HG03565 (cell line): ENCODE measurements around the gene SHISA7.
A peak's percentile ranks its signal among the peaks of the same experiment; 100 is the strongest.

Experiments
- ATAC-seq: cut with Tn5 transposase; IDR thresholded peaks from one replicate; pipeline ENCODE4 v1.9.1; 2021; ENCODE audit warnings: mild to moderate bottlenecking, moderate library complexity; ENCODE audit not compliant: unreplicated experiment

SHISA7 gene

DNA sequence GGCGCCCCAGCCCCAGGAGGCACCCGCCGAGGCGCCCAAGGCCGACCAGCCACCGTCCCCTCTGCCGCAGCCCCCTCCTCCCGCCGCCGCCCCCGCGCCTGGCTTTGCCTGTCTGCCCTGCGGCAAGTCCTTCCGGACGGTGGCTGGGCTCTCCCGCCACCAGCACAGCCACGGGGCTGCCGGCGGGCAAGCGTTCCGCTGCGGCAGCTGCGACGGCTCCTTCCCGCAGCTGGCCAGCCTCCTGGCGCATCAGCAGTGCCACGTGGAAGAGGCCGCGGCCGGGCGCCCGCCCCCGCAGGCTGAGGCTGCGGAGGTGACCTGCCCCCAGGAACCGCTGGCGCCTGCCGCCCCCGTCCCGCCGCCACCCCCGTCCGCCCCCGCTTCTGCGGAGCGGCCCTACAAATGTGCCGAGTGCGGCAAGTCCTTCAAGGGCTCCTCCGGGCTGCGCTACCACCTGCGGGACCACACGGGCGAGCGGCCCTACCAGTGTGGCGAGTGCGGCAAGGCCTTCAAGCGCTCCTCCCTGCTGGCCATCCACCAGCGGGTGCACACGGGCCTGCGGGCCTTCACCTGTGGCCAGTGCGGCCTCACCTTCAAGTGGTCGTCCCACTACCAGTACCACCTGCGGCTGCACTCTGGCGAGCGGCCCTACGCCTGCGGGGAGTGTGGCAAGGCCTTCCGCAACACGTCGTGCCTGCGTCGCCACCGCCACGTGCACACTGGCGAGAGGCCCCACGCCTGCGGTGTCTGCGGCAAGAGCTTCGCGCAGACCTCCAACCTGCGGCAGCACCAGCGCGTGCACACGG lies 39.3 kb upstream of the SHISA7 start:
- ATAC-seq = no peak

DNA sequence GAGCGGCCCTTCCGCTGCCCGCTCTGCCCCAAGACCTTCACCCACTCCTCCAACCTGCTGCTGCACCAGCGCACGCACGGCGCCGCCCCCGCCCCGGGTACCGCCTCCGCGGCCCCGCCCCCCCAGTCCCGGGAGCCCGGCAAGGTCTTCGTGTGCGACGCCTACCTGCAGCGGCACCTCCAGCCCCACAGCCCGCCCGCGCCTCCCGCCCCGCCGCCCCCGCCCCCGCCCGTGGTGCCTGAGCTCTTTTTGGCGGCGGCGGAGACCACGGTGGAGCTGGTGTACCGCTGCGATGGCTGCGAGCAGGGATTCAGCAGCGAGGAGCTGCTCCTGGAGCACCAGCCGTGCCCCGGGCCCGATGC lies 38.7 kb upstream of the SHISA7 start:
- no peak for ATAC-seq

DNA sequence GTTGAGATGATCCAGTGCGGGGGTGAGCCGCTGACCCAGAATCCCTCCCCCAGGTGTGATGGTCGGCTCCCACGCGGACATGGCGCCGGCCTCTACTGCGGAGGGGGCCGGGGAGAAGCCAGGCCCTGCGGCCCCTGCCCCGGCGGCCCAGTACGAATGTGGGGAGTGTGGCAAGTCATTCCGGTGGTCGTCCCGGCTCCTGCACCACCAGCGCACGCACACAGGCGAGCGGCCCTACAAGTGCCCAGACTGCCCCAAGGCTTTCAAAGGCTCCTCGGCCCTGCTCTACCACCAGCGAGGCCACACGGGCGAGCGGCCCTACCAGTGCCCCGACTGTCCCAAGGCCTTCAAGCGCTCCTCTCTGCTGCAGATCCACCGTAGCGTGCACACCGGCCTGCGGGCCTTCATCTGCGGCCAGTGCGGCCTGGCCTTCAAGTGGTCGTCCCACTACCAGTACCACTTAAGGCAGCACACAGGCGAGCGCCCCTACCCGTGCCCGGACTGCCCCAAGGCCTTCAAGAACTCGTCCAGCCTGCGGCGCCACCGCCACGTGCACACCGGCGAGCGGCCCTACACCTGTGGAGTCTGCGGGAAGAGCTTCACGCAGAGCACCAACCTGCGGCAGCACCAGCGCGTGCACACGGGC lies 38.2 kb upstream of the SHISA7 start:
- ATAC-seq = no peak

DNA sequence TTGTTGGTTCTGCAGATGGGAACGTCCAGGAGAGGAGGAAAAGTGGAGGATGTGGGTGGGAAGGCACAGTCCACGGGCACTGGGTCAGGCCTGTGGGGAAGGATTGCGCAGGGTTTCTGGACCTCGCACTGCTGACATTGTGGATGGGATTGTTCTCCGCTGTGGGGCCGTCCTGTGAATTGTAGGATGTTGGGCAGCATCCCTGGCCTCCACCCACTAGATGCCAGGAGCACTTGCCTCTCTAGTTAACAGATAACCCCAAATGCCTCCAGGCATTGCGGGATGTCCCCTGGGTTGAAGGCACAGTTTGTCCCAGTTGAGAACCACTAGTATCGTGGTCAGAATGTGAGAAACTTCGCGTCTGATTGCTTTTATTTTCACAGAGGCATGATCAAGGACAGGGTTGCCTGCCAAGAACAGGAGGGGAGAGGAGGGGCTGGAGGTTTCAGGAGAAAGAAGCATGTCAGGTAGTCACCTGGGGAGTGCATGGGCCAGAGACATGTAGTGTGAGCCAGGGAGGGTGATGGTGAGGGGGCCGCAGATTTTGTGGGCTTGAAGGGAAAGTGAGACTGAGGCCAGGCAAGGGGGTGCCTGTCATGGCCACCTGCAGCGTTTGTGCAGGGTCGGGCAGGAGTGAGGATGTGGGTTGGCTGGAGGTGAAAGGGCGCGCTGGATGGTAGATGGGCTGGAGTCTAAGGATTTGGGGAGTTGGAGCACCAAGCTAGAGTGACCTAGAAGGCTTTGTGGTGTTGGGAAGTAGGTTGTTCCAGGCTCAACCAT lies 36.5 kb upstream of the SHISA7 start:
- no peak for ATAC-seq

DNA sequence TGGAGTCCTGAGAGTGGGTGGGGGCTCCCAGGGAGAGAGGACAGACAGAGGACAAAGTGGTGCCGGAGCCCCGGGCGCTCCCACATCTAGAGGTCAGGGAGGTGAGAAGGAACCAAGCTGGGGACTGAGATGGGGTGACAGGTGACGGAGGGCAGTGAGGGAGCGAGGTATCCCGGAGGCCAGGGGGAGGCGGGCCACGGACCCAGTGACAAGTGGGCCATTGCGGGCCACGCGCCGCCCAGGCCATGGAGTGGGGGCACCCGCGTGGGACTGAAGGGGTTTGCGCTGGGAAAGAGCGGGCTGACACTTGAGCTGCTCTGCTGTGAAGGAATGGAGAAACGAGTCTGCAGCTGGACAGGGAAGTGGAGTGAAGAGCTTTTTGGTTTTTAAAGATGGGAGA lies 35.9 kb upstream of the SHISA7 start:
- ATAC-seq = no peak

DNA sequence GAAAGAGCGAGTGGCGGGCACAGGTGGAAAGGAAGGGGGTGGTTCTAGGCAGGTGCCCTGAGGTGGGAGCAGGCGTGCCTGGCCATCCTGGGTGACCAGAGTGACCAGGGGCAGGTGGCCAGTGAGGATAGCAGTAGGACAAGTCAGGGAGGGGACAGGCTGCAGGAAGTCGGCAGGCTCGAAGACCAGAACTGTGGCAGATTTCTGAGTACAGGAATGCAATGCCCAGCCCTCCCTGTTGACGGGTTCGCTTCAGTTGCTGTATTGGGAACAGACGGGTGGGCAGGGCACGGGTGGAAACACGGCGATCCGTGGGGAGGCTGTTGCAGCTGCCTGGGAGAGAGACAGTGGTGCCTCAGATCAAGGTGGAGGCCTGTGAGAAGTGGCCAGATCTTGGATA lies 35.3 kb upstream of the SHISA7 start:
- no peak for ATAC-seq

DNA sequence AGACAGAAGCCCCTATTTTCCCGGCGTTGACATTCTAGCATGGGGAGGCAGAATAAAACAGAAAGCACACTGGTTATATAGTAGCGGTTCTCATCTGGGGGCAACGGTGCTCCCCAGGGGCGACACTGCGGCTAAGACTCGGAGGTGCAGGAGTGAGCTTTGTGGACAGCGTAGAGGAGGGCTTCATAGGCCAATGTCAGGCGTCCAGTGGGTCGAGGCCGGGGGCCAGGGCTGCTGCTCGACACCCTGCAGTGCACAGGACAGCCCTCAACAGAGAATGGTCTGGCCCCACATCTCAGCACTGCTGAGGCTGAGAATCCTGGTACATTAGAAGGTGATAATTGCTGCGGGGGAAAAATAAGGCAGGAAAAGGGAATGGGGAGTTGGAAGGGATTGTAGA lies 34.8 kb upstream of the SHISA7 start:
- ATAC-seq = no peak

DNA sequence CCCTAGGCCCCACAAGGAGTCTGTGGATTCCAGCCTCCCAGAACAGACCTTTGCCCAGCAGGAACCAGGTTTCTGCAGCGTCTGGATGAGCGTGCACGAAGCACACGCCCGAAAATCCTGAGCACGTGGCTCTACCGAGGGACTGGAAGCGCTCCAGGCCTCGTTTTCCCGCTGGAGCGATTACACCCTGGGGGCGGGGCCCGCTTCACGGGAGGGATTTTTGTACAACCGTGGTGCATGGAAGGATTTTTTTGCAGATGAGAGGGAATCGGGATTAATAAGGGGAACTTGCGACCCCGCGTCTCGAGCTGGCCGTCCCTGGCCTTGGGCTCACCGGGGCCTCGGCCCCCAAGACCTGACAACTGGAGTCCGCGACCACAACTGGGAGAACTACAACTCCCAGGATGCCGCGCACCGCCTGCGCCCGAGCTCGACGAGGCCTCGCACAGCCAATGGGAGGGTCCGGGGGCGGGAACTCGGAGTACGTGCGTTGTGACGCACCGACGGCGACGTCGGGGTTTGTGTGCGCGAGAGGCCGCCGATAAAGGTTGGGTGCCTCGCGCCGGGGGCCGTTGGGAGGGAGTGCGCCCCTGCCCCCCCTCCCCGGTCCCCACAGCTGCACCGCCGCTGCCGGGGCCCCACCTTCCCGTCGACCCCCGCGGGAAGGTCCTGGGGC lies 33.1 kb upstream of the SHISA7 start, which contains the start of gene ZNF628:
Gene ZNF628, plus strand, starts transcription at position 518 of the 676 bp plus-strand sequence. CDS start 3,294 bp downstream, outside the sequence.
- peak; percentile 85 for ATAC-seq

DNA sequence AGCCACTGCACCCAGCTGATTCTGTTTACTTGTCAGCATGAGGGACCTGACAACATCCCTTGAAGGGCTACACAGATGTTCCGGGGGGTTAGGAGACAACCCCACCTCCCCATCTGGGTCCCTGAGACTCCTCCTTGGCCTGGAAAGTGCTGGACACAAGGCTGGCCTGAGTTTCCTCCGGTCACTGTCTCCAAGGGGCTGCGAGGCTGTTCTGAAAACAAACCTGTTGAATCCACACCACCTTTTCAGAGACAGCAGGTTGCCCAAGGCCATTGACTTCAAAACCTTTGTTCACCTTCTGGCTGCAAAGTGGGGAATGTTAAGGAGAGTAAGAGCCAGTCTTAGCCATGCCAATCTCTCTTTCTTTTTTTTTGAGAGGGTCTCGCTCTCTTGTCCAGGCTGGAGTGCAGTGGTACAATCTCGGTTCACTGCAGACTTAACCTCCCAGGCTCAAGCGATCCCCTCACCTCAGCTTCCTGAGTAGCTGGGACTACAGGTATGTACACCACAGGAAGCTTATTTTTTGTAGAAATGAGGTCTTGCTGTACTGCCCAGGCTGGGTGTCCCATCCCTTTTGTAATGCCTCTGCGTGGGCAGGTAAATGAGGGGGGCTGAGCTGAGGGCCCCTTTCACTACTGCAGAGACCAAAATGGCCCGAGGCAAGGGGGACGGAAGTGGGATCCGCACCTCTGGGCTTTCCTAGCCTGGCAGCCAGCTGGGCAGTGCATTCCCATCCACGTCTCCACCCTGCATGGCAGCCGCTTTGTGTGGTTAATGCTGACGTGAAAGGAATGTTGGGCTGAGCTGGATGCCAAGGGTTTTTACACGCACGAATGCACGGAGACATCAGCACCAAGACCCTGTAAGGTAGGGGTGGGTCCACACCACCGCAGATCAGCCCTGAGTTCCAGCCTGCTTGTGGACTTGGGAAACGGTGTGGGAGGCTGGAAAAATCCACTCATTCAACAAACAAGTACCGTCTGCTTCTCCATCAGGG lies 31.5 kb upstream of the SHISA7 start:
- no peak for ATAC-seq

DNA sequence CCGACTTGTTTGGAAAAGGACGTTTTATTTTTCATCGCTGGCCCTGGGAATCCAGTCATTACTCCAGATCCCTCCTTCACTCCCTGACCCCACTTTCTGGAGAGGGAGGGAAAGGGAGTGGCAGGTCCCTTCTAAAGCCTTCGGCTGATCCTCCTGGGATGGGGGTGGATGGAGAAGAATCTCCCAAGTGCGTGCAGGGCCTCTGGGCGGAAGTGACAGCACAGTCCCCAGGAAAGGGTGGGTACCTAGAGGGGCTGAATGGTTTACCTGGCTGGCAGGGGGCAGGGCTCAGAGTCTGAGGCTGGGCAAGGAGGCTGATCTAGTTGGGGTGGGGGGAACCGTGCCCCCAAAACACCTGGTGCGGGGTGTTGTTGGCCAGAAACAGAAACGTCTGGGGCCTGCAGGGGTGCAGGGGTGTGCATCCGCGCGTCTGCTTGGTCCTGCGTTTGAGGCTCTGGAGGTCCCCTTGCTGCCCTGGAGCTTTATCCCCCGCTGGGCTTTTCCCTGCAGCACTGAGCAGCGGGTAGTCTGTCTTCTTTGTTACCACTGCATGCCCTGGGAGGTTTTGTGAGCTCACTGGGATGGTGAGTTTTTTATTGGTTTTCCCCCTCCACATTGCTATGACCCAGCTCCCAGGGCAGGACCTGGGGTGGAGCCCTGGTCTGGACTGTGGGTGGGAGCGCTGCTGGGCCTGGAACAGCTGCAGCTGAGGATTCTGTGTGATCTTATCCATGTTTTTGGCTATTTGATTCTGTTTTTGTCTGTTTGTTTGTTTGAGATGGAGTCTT lies 30.3 kb upstream of the SHISA7 start:
- no peak for ATAC-seq

DNA sequence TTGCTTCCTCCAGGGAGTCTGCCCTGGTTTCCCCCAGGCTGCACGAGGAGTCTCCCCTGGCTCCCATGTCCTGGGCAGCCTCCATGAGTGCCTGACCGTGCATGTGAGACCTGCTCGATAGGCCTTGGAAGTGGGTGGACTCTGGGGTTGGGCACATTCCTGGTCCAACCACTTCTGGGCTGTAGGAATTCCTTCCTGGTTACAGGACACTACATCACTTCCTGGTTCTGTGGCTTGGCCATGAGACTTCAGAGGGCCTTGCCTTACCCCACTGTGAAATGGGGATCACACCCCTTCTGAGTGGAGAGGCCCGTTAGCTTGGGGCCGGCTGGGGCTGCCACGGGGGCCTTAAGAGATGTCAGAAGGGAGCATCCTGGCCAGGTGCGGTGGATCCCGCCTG lies 29.4 kb upstream of the SHISA7 start:
- ATAC-seq = no peak

DNA sequence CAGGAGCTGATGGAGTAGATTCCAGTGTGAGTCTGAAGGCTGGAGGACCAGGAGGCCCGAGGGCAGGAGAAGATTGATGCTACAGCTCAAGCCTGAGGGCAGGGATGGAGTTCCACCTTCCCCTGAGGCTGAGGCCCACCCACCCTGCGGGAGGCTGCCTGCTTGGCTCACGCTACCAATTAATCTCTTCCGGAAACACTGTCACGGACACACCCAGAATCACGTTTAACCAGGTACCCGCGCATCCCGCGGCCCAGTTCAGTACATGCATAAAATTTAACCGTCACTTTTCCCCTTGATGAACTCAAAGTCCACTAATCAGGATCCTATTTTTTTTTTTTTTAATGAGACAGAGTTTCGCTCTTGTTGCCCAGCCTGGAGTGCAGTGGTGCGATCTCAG lies 28.2 kb upstream of the SHISA7 start:
- no peak for ATAC-seq

DNA sequence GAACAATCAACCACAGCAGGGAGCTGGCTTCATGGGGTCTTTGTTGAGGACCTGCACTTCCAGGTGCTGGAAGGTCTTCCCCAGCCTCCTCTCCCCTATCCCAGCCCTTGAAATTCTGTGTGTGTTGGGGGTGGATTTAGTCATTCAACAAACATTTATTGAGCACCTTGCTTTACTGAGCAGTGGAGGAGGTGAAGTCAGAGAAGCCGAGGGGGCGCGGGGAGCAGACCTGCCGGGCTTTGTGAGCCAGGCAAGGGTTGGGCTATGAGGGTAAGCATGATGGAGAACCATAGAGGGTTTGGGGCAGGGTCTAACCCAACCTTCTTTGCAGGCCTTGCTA lies 24.9 kb upstream of the SHISA7 start:
- no peak for ATAC-seq

DNA sequence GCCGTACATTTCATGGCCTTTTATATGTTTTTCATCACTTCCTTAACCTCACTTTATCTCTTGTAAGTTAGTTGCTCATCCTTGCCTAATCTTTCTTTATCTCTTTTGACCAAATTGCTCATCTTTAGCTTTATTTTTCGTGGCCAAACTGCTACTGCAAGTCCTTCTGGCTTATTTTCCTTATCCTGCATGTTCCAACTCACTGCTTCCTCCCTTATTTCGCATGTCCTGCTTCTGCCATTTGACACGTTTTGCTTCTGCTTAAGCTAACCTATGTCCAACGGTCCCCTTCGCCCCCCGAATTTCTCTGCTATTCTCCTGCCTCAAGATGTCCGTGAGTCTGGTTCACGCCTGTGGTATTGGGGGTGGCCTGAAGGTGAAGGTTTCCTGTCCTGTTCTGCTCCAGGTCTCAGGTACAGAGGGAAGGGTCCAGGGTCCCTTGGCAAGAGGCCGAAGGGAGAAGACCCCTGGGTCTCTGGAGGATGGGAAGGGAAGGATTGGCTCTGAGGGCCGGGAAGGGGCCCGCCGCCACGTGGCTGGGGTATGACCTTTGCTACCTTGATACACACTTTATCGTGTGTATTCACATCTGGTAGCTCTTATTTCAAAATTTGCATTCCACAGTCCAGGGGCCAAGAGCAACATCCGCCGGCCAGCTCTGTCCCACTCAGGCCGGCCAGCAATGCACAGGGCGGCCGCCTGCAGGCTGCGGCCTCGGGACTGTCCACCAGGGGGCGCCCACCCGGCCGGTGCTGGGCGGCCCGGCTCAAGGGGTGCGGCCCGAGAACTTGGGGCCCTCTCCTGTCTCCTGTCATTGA lies 24.3 kb upstream of the SHISA7 start:
- ATAC-seq = peak; percentile 57

DNA sequence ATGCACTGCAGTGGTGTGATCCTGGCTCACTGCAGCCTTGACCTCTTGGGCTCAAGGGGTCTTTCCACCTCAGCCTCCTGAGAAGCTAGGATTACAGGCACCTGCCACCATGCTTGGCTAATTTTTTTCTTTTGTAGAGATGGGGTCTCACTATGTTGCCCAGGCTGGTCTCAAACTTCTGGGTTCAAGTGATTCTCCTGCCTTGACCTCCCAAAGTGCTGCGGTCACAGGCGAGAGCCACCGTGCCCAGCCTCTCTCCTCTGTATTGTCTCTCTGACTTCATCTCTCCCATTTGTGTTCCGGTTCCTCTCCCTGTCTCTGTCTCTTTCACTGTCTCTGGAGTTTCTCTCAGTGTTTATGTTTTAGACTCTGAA lies 23.1 kb upstream of the SHISA7 start:
- no peak for ATAC-seq

DNA sequence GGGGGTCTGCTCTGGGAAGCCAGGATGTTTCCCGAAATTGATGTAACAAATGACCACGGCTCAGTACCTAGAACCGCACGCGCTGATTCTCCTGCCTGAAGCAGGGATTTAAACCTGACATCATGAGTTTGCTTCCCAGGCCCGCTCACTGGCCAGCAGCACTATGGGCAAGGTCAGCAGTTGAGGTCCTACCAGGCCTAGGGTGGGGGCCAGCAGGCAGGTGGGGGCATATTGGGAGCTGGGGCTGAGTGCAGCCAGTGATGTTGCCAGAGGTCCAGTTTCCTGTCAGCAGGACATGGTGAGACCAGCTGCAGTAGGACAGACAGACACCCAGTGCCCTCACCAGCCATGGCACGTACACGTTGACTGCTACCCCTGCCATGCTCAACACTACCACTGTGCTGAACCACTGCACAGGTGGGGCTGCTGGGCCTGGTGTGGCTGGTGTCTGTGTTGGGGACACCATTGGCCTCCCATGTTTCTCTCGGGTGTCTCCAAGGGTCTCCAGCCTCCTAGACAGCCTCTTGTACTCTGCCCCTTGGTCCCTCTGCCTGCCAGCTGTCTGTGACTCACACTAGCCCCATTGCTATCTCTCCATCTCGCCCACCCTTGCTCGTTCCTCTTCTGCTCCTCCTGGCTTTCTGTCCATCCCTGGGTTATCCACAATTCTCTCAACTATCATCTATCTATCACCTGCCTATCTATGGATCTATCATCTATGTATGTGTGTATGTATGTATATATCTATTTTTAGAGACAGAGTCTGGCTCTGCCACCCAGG lies 22.6 kb upstream of the SHISA7 start:
- ATAC-seq = no peak

DNA sequence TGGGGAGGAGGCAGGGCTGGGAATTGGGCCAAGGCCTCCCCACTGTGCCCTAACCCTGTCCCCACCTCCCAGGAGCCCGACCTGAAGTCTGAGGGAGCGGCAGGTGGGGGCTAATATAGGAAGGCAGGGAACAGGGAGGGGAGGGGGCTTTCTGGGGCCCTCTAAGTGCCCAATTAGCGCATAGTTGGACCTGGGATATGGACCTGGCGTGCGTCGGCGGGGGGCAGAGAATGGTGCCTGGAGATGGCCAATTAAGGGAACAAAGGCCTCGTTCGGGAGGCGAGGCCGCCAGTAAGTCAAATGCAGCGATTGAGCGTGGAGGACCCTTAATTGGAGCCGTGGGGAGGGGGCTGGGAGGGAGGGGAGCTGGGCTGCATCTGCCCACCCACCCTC lies 21.6 kb upstream of the SHISA7 start, which contains the start of gene C19orf85:
Gene C19orf85, minus strand, starts transcription at position 90 of the 393 bp plus-strand sequence. CDS start 197 bp downstream, outside the sequence.
- no peak for ATAC-seq
